ENCODE measurements around the gene GSN.

Gene GSN

DNA sequence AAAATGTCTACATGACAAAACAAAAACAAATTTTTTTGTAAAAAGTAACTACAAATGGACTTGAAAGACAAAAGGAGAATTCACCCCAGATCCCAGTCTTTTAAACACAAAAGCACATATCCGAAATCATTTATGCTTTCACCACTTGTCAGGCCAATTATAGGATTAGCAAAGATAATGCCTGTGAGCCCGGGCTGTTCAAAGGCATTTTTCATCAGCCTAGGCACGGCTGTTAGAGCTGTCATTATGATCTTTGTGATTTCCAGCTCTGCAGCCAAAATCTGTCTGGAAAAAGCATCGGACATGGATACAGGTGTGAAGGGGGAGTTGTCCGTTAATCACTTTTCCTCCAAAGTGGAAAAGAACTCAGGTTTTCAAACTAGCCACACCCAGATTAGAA, 42.7 kb upstream of the GSN start:
- DNase-seq (ENCODE audit: insufficient read length, low spot score) (peak; percentile 46), FAIRE-seq (peak; percentile 35)
- TF ChIP-seq, protein P1, sequence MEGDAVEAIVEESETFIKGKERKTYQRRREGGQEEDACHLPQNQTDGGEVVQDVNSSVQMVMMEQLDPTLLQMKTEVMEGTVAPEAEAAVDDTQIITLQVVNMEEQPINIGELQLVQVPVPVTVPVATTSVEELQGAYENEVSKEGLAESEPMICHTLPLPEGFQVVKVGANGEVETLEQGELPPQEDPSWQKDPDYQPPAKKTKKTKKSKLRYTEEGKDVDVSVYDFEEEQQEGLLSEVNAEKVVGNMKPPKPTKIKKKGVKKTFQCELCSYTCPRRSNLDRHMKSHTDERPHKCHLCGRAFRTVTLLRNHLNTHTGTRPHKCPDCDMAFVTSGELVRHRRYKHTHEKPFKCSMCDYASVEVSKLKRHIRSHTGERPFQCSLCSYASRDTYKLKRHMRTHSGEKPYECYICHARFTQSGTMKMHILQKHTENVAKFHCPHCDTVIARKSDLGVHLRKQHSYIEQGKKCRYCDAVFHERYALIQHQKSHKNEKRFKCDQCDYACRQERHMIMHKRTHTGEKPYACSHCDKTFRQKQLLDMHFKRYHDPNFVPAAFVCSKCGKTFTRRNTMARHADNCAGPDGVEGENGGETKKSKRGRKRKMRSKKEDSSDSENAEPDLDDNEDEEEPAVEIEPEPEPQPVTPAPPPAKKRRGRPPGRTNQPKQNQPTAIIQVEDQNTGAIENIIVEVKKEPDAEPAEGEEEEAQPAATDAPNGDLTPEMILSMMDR (IDR thresholded peaks at IDR 0.05; ENCODE audit: insufficient read depth, missing control alignments), result no peak

DNA sequence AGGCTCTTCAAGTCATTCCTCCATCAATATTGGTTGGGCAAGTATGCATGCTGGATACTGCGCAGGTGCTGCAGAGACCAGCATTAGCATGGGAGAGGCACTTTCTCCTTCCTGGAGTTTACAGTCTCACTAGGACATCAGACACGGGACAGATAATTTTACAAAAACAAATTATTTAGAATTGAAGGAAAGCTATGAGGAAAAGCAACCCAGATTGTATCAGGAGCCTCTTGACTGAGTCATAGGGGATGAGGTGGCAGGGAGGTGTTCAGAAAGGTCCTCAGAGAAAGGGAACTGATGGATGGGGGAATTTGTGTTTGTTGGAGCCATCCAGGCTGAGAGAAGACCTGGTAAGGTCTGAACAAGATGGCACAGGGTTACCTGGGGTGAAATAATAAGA, 41.8 kb upstream of the GSN start:
- no peak for FAIRE-seq
- DNase-seq (ENCODE audit: insufficient read length, low spot score), result no peak
- TF ChIP-seq, protein P1 (IDR thresholded peaks at IDR 0.05; ENCODE audit: insufficient read depth, missing control alignments), result no peak

DNA sequence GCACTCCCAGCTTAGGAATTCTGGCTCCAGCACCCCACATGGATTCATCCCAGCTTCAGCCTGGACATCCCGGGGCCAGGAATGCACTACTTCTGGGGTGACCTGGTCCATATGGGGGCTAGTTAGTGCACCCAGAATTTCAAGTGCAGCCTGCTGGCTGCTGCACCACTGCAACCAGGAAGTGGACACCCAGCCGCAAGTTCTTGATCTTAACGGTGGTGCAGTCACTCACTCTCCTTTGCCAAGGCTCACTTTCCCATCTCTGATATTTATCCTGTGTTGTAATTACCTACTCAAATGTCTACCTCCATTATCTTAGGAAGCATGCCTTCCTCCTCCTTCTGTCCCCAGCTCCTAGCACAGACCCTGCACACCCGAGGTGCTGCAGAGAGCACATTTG, 40.1 kb upstream of the GSN start:
- FAIRE-seq (no peak), DNase-seq (ENCODE audit: insufficient read length, low spot score) (no peak)
- TF ChIP-seq, protein P1 (IDR thresholded peaks at IDR 0.05; ENCODE audit: insufficient read depth, missing control alignments), result no peak

DNA sequence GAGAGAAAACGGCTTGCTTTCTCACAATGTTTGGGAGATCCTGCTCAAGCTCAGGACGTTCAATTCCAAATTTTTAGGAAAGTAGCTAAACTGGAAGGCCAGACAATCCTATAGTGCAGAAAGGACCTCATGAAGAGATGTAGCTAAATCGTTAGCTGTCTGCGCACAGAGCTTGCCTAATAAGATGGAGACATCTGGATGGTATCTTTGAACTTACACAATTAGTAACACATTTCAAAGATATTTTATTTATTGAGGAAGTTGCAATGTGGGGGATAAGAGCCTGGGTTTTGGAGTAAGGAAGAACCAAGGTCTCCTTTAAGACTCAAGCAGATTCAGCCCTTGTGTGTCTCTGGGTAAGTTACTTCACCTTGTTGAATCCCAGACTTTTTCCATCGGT, 37.7 kb upstream of the GSN start:
- DNase-seq (ENCODE audit: insufficient read length, low spot score), result no peak
- FAIRE-seq, result no peak
- TF ChIP-seq, protein P1 (IDR thresholded peaks at IDR 0.05; ENCODE audit: insufficient read depth, missing control alignments), result no peak

DNA sequence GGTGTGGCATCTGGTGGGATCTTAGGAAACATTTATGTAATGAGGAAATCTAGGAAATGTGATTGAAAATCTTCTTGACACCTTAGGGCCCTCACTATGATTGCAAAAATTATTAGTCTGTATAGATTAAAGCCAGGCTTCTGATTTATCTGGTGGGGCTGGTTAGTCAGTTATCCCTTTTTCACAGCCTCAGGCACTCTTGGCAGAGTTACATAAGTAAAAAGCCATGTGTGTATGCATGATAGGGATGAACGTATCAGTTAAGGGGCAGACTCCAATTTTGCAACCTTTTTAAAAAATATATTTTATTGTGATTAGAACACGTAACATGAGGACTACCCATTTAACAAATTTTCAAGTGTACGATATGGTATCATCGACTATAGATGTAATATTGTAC, 35.7 kb upstream of the GSN start:
- TF ChIP-seq, protein P1 (IDR thresholded peaks at IDR 0.05; ENCODE audit: insufficient read depth, missing control alignments), result no peak
- no peak for DNase-seq (ENCODE audit: insufficient read length, low spot score)
- FAIRE-seq, result no peak

DNA sequence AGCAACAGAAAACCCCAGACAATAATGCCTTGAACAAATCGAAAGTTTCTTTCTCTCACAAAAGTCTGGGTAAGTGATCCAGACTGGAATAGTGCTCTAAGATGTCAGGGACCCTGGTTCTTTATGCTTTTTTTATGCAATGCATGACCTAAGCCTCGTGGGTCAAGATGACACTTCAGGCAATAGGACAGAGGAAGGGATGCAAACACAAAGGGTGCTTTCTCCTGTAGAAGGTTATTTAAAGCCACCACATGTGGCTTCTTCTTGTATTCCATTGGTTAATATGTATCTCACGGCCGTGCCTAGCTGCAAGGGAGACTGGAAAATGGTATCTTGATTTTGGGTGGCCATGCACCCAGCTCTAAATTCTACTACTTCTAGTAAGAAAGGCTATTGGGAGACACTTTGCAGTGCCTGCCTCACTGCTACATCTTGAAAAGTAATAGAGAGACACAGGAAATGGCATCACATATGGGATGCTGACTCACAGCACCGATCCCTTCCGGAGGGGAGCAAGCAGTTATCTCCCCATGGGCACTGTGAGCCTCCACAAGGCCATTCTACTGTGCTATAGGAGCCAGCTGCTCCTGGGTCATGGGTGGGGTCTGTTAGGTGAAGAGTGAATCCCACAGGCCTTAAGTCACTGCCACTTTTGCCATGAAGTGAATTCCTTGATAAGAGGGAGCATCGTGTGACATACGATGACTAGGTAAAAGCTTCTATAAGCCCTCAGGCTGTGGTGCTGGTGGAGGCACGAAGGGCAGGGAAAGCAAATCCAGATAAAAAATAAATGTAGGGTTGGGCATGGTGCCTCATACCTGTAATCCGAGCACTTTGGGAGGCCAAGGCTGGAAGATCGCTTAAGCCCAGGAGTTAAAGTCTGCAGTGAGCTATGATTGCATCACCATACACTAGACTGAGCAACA, 33.8 kb upstream of the GSN start:
- no peak for DNase-seq (ENCODE audit: insufficient read length, low spot score)
- TF ChIP-seq, protein P1 (IDR thresholded peaks at IDR 0.05; ENCODE audit: insufficient read depth, missing control alignments), result no peak
- FAIRE-seq, result no peak

DNA sequence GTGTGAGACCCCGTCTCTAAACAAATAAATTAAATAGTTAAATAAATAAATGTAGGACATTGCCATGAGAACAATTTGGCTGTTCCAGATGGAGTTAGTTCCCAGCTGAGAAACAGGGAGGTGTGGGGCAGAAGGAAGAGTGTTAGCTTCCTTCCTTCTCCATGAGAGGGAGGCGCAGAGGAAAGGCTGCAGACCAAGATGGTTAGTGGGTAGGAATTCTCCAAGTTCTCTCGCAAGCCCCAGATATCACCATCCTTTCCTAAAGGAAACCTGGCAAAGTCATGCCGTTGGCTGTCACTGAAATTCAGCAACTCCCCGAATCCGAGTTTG, 33.2 kb upstream of the GSN start:
- FAIRE-seq (no peak), DNase-seq (ENCODE audit: insufficient read length, low spot score) (no peak)
- TF ChIP-seq, protein P1 (IDR thresholded peaks at IDR 0.05; ENCODE audit: insufficient read depth, missing control alignments), result no peak

Data from D721Med (cell line).